Kidney (tissue), 14 donors: ENCODE measurements around the gene RAB2B. TPM values are rescaled to one million over a fixed set of nuclear protein-coding genes. Genes with fewer than 3 reads are reported as not detected.

ENCODE experiments used
- DNase-seq, 5 donors: peaks; one replicate each; pipeline ENCODE4 v3.0.0-alpha.2; 2013 to 2020
- FAIRE-seq: peaks from 2 replicates; lab custom pipeline; 2012; peaks lifted over from hg19 to GRCh38; lab: Jason Lieb, UNC
- H3K27ac ChIP-seq, 2 donors: one replicate each; pipeline ENCODE4 v1.7.0; 2013; ENCODE audit warnings: low read depth in 2 of 2, low read length in 2 of 2, inconsistent platforms in 1 of 2
- H3K27me3 ChIP-seq: one replicate; pipeline ENCODE4 v1.7.1; 2013; ENCODE audit warnings: low read length, inconsistent platforms; ENCODE audit not compliant: control insufficient read depth, insufficient read depth
- H3K36me3 ChIP-seq, 3 donors: one replicate each; pipeline versions ENCODE4 v1.7.0 to v1.7.1; 2013; ENCODE audit warnings: low read length in 3 of 3, control low read depth in 1 of 3, inconsistent platforms in 1 of 3; ENCODE audit not compliant: insufficient read depth in 3 of 3, control insufficient read depth in 2 of 3
- H3K4me1 ChIP-seq, 3 donors: one replicate each; pipeline versions ENCODE4 v1.7.0 to v1.7.1; 2013; ENCODE audit warnings: low read length in 3 of 3, inconsistent platforms in 1 of 3, low read depth in 1 of 3; ENCODE audit not compliant: control insufficient read depth in 2 of 3, insufficient read depth in 2 of 3
- H3K4me3 ChIP-seq, 3 donors: one replicate each; pipeline versions ENCODE4 v1.7.0 to v1.8.1; 2013; ENCODE audit warnings: low read length in 3 of 3, control low read depth in 1 of 3, inconsistent platforms in 1 of 3
- H3K9ac ChIP-seq, 3 donors: one replicate each; pipeline versions ENCODE4 v1.7.0 to v1.7.1; 2013; ENCODE audit warnings: low read length in 3 of 3, control low read depth in 1 of 3, inconsistent platforms in 1 of 3
- H3K9me3 ChIP-seq, 3 donors: one replicate each; pipeline versions ENCODE4 v1.7.0 to v1.7.1; 2013; ENCODE audit warnings: low read length in 3 of 3, control low read depth in 1 of 3, inconsistent platforms in 1 of 3; ENCODE audit not compliant: control insufficient read depth in 2 of 3, insufficient read depth in 1 of 3
- CTCF ChIP-seq: IDR thresholded peaks from 3 replicates; pipeline ENCODE4 v1.5.1; 2012; ENCODE audit warnings: mild to moderate bottlenecking, moderate library complexity, borderline replicate concordance; ENCODE audit not compliant: insufficient read depth; ENCODE audit errors: extremely low read depth
- intact Hi-C: fragments of 100-400 bp; cut with DNase I; formaldehyde crosslinking; loops from one replicate; pipeline ENCODE4 v1.11.1; 2022
- polyA plus RNA-seq: library from polyadenylated mRNA; stranded (reverse); fragments of 350-450 nt; fragmentation: Illumina TruSeq; extraction: RNeasy Lipid Tissue Mini Kit (QIAGEN cat#74804); gene quantifications from one replicate; pipeline ENCODE4 v1.2.3, GENCODE V29; 2014; ENCODE audit warnings: low read depth, low replicate concordance; ENCODE audit not compliant: insufficient read depth
- total RNA-seq: library from RNA; stranded (reverse); fragmentation: NEBNext Ultra II Directional; extraction: Animal tissue kit (Norgen Biotek cat#: 25700); gene quantifications from one replicate; pipeline ENCODE4 v1.2.1, GENCODE V29; 2021
- donor health status: control.
- donor health status: control.
- donor health status: control.
- donor health status: control.
- donor health status: control.
- donor health status: DM: yes; HTN: yes; CAD: no.
- donor health status: Normal renal cell carcinoma (clear cell type).

RAB2B gene
- total and polyA plus RNA-seq, 2 donors from 2014 or later = 12.2 to 22.7 TPM

- Histone ChIP-seq H3K9ac (no peak overlapping the region), H3K9me3 (no peaks in the 10 kb centered on the region), H3K27me3 (no peaks in the 10 kb centered on the region), H3K27ac (no peak overlapping the region), H3K4me1 (no peaks in the 10 kb centered on the region), H3K36me3 (peaks cover 16 to 41% (median 29%) of the 10 kb centered on the region in 3 donors), H3K4me3 (no peak overlapping the region)
- TF ChIP-seq CTCF = no peak
- DNase-seq (no peak), FAIRE-seq (no peak)
- intact Hi-C loops = no loop called here
These were observed 62.6 kb downstream of the RAB2B start for GRCh38 chr14:21414137-21414631.

Other genes with a start within 250 kb of the RAB2B start
- 398 TPM for gene HNRNPC, start 207.5 kb downstream of the RAB2B start, total RNA-seq
- 462 TPM for gene HNRNPC, start 207.5 kb downstream of the RAB2B start, polyA plus RNA-seq
- 0.47 TPM for gene RPGRIP1, start 196.9 kb downstream of the RAB2B start, total RNA-seq
- gene RPGRIP1, start 196.9 kb downstream of the RAB2B start, polyA plus RNA-seq = not detected
- 58.8 TPM for gene SUPT16H, start 92.9 kb downstream of the RAB2B start, total RNA-seq
- 38.1 TPM for gene SUPT16H, start 92.9 kb downstream of the RAB2B start, polyA plus RNA-seq
- 77.4 TPM for gene CHD8, start 20.8 kb downstream of the RAB2B start, total RNA-seq
- gene CHD8, start 20.8 kb downstream of the RAB2B start, polyA plus RNA-seq = 35.8 TPM
- gene TOX4, start 236 bp upstream of the RAB2B start, total RNA-seq = 75.9 TPM
- gene TOX4, start 236 bp upstream of the RAB2B start, polyA plus RNA-seq = 31.0 TPM
- gene METTL3, start 34.4 kb upstream of the RAB2B start, total RNA-seq = 44.3 TPM
- 31.4 TPM for gene METTL3, start 34.4 kb upstream of the RAB2B start, polyA plus RNA-seq
- 8.8 TPM for gene SALL2, start 49.4 kb upstream of the RAB2B start, total RNA-seq
- gene SALL2, start 49.4 kb upstream of the RAB2B start, polyA plus RNA-seq = 5.5 TPM
- not detected for gene OR10G3, start 103.1 kb upstream of the RAB2B start, total RNA-seq
- gene OR10G3, start 103.1 kb upstream of the RAB2B start, polyA plus RNA-seq = not detected
- gene OR10G2, start 158.0 kb upstream of the RAB2B start, total RNA-seq = not detected
- not detected for gene OR10G2, start 158.0 kb upstream of the RAB2B start, polyA plus RNA-seq
- not detected for gene OR4E2, start 176.9 kb upstream of the RAB2B start, total RNA-seq
- gene OR4E2, start 176.9 kb upstream of the RAB2B start, polyA plus RNA-seq = not detected
- gene OR4E1, start 196.9 kb upstream of the RAB2B start, total RNA-seq = not detected
- gene OR4E1, start 196.9 kb upstream of the RAB2B start, polyA plus RNA-seq = not detected